ENCODE results near the gene MAP4K4. TPM values are rescaled to one million over a fixed set of nuclear protein-coding genes. Genes with fewer than 3 reads are reported as not detected.

MAP4K4 gene
- total and polyA plus RNA-seq, 2 of the 4 experiments (the other 2 are of a cell fraction): 89.4 to 124 TPM

GRCh38 chr2:101883860-101884259, 186.4 kb downstream of the MAP4K4 start:
- TF ChIP-seq SMC3 (IDR thresholded peaks at IDR 0.05; ENCODE audit: low read depth, low read length) (peak; percentile 65), RAD21 (IDR thresholded peaks at IDR 0.05; ENCODE audit: low read length) (peak; percentile 57), MAFK (IDR thresholded peaks at IDR 0.05; ENCODE audit: low read depth, low read length) (no peak), BHLHE40 (IDR thresholded peaks at IDR 0.05; ENCODE audit: low read depth, low read length) (no peak), CTCF (conservative IDR thresholded peaks at IDR 0.05; ENCODE audit: low read depth, low read length) (peak; percentile 65)

More at GRCh38 chr2:101883860-101884259, 186.4 kb downstream of the MAP4K4 start:
- Histone ChIP-seq H3K79me1 (ENCODE audit: low read depth in 1 of 2, low read length in 2 of 2) (peaks cover 23 to 48% of the 10 kb centered on the region in 2 experiments), H3K27ac (ENCODE audit: insufficient read depth, low read length) (no peak overlapping the region), H3K18ac (ENCODE audit: low read depth, low read length) (no peak overlapping the region), H3K27me3 (ENCODE audit: control insufficient read depth, insufficient read depth, low read length) (no peaks in the 10 kb centered on the region), H4K91ac (ENCODE audit: insufficient read depth, low read depth, low read length) (no peak overlapping the region), H4K5ac (ENCODE audit: low read depth, low read length) (no peak overlapping the region), H4K20me1 (ENCODE audit: insufficient read depth, low read length) (no peaks in the 10 kb centered on the region), H3K4me3 (ENCODE audit: insufficient read depth, low read depth, low read length) (no peak overlapping the region), H2BK120ac (ENCODE audit: low read depth, low read length) (no peak overlapping the region), H3K9ac (ENCODE audit: low read depth, low read length) (no peak overlapping the region), H2AFZ (replicated peaks; ENCODE audit: low read length, poor library complexity) (no peak overlapping the region), H3K4me2 (ENCODE audit: low read depth, low read length) (no peak overlapping the region), H2AK9ac (replicated peaks; ENCODE audit: low read depth, low read length, poor library complexity) (no peak overlapping the region), H3K14ac (replicated peaks; ENCODE audit: low read depth, low read length) (no peak overlapping the region), H2BK15ac (ENCODE audit: low read depth, low read length) (no peak overlapping the region), H3K23ac (ENCODE audit: low read depth, low read length) (no peak overlapping the region), H2BK5ac (ENCODE audit: low read depth, low read length, poor library complexity, severe bottlenecking) (no peak overlapping the region), H3K9me1 (ENCODE audit: insufficient read depth, low read length) (no peaks in the 10 kb centered on the region), H3K36me3 (ENCODE audit: control insufficient read depth, insufficient read depth, low read length) (peaks cover 20% of the 10 kb centered on the region), H3K9me3 (ENCODE audit: control insufficient read depth, insufficient read depth, low read length) (no peaks in the 10 kb centered on the region), H3K56ac (ENCODE audit: extremely low read depth, insufficient read depth, low read length) (no peak overlapping the region), H3K4ac (ENCODE audit: low read depth, low read length) (no peak overlapping the region), H2BK20ac (ENCODE audit: low read depth, low read length) (no peak overlapping the region), H3K4me1 (ENCODE audit: control insufficient read depth, insufficient read depth, low read length) (0 out of 2 replicates have a peak, but pooled peaks cover 3% of the 10 kb centered on the region), H2AK5ac (ENCODE audit: low read depth, low read length) (no peak overlapping the region), H4K8ac (ENCODE audit: low read depth in 2 of 2, low read length in 2 of 2) (no peak overlapping the region)
- DNase-seq (peak; percentile 59), ATAC-seq (ENCODE audit: low read depth) (peak; percentile 80)
- CTCF ChIA-PET: interaction anchor here (0.5 to 2.1 kb wide), 18 partner anchors 9 to 573 kb away, joined by 3 to 10 read pairs (median 4); no protein-coding TSS in a partner anchor
- dilution Hi-C loops (cut with HindIII; ENCODE audit: low sequenced_read_pairs, unreplicated experiment) (no loop called here), intact Hi-C loops (cut with micrococcal nuclease) (loop anchor here (2.0 to 10.0 kb wide), 5 partner anchors 101 to 559 kb away; partner anchors contain the start of gene IL18R1), in situ Hi-C loops (cut with MboI; ENCODE audit: low sequenced_read_pairs) (loop anchor here (10.0 kb wide), 3 partner anchors 291 to 561 kb away; no protein-coding TSS in a partner anchor)
- BruUV-seq (replicated peaks): no TSS peak
- POLR2A ChIA-PET (ENCODE audit: unreplicated experiment): no interaction called here
- WGBS, 2 experiments (ENCODE audit: extremely low coverage in 2 of 2, insufficient read length in 1 of 2): no CpG with 5 or more reads among the region's 3 CpGs
